ENCODE measurements around the gene CPEB4.

DNA sequence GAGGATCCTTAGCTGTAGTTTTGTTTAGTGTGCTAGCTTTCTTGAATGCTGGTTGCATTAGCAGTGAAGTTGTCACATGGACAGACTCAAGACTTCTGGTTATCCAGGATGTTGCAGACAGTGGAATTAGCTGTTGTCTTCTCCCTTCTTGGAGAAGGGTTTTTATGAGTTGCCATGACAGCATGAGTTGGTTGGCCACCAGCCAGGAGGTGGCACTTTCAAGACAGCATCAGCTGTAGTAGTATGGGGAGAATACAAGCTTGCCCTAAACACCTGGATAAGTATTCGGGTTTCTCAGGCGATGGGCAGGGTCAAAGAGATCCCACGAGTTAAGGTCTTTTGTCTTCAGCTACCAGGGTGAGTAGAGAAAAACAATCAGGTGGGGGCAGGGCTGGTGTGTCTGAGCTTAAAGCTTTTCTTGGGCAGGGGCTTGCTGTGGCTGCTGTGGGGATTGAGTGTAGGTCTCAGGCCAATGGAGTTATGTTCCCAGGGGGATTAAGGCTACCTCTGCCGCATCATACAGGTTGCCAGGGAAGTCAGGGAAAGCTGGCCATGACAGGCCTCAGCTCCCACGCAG, 93.1 kb downstream of the CPEB4 start:
- TF ChIP-seq EZH2 (IDR thresholded peaks at IDR 0.05; ENCODE audit: low read depth, unreplicated experiment), result no peak
- TF ChIP-seq, protein P1, sequence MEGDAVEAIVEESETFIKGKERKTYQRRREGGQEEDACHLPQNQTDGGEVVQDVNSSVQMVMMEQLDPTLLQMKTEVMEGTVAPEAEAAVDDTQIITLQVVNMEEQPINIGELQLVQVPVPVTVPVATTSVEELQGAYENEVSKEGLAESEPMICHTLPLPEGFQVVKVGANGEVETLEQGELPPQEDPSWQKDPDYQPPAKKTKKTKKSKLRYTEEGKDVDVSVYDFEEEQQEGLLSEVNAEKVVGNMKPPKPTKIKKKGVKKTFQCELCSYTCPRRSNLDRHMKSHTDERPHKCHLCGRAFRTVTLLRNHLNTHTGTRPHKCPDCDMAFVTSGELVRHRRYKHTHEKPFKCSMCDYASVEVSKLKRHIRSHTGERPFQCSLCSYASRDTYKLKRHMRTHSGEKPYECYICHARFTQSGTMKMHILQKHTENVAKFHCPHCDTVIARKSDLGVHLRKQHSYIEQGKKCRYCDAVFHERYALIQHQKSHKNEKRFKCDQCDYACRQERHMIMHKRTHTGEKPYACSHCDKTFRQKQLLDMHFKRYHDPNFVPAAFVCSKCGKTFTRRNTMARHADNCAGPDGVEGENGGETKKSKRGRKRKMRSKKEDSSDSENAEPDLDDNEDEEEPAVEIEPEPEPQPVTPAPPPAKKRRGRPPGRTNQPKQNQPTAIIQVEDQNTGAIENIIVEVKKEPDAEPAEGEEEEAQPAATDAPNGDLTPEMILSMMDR (conservative IDR thresholded peaks at IDR 0.05; ENCODE audit: low read depth in 2 of 2), result no peak
- TF ChIP-seq POLR2AphosphoS5 (IDR thresholded peaks at IDR 0.05; ENCODE audit: low read depth), result no peak
- TF ChIP-seq, protein P2, sequence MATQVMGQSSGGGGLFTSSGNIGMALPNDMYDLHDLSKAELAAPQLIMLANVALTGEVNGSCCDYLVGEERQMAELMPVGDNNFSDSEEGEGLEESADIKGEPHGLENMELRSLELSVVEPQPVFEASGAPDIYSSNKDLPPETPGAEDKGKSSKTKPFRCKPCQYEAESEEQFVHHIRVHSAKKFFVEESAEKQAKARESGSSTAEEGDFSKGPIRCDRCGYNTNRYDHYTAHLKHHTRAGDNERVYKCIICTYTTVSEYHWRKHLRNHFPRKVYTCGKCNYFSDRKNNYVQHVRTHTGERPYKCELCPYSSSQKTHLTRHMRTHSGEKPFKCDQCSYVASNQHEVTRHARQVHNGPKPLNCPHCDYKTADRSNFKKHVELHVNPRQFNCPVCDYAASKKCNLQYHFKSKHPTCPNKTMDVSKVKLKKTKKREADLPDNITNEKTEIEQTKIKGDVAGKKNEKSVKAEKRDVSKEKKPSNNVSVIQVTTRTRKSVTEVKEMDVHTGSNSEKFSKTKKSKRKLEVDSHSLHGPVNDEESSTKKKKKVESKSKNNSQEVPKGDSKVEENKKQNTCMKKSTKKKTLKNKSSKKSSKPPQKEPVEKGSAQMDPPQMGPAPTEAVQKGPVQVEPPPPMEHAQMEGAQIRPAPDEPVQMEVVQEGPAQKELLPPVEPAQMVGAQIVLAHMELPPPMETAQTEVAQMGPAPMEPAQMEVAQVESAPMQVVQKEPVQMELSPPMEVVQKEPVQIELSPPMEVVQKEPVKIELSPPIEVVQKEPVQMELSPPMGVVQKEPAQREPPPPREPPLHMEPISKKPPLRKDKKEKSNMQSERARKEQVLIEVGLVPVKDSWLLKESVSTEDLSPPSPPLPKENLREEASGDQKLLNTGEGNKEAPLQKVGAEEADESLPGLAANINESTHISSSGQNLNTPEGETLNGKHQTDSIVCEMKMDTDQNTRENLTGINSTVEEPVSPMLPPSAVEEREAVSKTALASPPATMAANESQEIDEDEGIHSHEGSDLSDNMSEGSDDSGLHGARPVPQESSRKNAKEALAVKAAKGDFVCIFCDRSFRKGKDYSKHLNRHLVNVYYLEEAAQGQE (IDR thresholded peaks at IDR 0.05; ENCODE audit: unreplicated experiment), result no peak
